ENCODE results near the gene FADS1. TPM values are rescaled to one million over a fixed set of nuclear protein-coding genes. Genes with fewer than 3 reads are reported as not detected.
A peak's percentile ranks its signal among the peaks of the same experiment; 100 is the strongest.

FADS1 gene
- total RNA-seq, 1 donor from 2014 or later, result 96.3 TPM

DNA sequence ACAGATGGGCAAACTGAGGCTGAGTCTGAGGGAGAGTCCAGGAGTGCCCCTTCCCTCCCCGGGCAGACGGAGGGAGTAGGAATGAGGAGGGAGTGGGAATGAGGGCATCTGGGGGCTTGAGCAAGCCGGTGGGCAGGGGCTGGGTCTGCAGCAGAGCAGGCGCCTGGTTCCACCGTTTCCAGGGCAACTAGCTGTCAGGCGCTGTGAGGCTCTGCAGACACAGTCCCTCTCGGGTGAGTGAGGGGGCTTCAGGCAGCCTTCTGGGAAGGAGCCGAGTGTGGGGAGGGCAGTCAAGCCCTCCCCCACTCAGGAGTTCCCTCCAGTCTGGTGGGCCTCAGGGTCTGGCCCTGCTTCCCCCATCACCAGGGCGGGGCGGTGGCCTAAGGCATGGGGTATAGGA, 43.4 kb downstream of the FADS1 start:
- DNase-seq (ENCODE audit: low read depth), result no peak
- no peaks in the 10 kb centered on the region for H3K27me3 ChIP-seq (ENCODE audit: control insufficient read depth, insufficient read depth, low read length)
- H3K36me3 ChIP-seq (ENCODE audit: control insufficient read depth, insufficient read depth, low read length), result no peaks in the 10 kb centered on the region
- no peak overlapping the region for H3K4me3 ChIP-seq (ENCODE audit: low read depth, low read length)
- TF ChIP-seq, protein P1, sequence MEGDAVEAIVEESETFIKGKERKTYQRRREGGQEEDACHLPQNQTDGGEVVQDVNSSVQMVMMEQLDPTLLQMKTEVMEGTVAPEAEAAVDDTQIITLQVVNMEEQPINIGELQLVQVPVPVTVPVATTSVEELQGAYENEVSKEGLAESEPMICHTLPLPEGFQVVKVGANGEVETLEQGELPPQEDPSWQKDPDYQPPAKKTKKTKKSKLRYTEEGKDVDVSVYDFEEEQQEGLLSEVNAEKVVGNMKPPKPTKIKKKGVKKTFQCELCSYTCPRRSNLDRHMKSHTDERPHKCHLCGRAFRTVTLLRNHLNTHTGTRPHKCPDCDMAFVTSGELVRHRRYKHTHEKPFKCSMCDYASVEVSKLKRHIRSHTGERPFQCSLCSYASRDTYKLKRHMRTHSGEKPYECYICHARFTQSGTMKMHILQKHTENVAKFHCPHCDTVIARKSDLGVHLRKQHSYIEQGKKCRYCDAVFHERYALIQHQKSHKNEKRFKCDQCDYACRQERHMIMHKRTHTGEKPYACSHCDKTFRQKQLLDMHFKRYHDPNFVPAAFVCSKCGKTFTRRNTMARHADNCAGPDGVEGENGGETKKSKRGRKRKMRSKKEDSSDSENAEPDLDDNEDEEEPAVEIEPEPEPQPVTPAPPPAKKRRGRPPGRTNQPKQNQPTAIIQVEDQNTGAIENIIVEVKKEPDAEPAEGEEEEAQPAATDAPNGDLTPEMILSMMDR (IDR thresholded peaks at IDR 0.05; ENCODE audit: insufficient read depth, low read length, poor library complexity, severe bottlenecking), result no peak

GRCh38 chr11:61771985-61772455, 44.8 kb downstream of the FADS1 start:
- DNase-seq (ENCODE audit: low read depth), result no peak
- H3K36me3 ChIP-seq (ENCODE audit: control insufficient read depth, insufficient read depth, low read length), result no peaks in the 10 kb centered on the region
- TF ChIP-seq, protein P1 (IDR thresholded peaks at IDR 0.05; ENCODE audit: insufficient read depth, low read length, poor library complexity, severe bottlenecking), result no peak
- no peaks in the 10 kb centered on the region for H3K27me3 ChIP-seq (ENCODE audit: control insufficient read depth, insufficient read depth, low read length)
- H3K4me3 ChIP-seq (ENCODE audit: low read depth, low read length), result no peak overlapping the region

DNA sequence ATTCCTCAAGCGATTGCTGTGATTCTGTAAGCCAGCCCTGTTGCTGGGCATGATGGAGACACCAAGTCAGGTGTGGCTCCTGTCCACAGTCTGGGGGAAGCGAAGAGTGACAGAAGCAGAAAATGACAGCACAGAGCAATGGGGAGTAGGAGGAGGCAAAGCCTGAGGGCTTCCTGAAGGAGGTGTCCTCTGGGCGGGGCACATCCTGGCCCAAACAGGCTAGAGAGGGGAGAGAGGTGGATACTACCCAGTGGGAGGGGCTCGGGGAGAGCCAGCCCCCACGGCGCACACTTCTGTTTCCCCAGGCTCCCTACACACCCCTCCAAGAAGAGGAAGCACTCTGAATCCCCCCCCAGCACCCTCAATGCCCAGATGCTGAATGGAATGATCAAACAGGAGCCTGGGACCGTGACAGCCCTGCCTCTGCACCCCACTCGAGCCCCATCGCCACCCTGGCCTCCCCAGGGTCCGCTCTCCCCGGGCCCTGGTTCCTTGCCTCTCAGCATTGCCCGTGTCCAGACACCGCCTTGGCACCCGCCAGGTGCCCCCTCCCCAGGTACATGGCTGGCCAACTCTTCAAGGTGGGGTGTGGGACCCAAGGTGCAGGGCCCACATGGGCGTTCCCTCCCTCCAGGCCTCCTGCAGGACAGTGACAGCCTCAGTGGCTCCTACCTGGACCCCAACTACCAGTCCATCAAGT, 45.5 kb downstream of the FADS1 start:
- H3K4me3 ChIP-seq (ENCODE audit: low read depth, low read length), result no peak overlapping the region
- TF ChIP-seq, protein P1 (IDR thresholded peaks at IDR 0.05; ENCODE audit: insufficient read depth, low read length, poor library complexity, severe bottlenecking), result no peak
- DNase-seq (ENCODE audit: low read depth), result no peak

DNA sequence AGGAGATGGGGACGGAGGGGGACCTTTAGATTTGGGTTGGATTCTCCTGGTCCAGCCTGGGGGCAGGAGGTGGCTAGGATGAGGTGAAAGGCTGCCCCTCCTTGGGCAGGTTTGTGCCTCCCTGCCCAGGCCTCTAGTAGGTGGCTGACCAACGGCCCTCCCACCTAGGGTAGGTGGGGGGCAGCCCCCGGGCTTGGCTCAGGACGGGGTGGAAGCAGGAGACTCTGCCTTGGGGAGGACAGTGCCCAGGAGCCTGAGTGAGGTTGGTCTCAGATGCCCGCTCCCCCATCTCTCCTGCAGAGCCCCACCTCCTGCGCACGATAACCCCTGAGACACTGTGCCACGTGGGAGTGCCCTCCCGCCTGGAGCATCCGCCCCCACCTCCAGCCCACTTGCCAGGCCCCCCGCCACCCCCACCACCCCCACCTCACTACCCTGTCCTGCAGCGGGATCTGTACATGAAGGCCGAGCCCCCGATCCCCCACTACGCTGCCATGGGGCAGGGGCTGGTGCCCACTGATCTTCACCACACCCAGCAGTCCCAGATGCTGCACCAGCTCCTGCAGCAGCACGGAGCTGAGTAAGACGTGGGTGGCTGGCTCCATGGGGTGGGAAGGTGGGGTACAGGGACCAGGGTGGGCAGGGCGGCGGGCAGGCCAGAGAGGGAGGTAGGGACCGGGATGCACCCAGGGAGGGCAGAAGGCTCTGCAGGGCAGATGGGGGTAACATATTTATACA, 46.7 kb downstream of the FADS1 start:
- H3K27me3 ChIP-seq (ENCODE audit: control insufficient read depth, insufficient read depth, low read length), result no peaks in the 10 kb centered on the region
- no peaks in the 10 kb centered on the region for H3K36me3 ChIP-seq (ENCODE audit: control insufficient read depth, insufficient read depth, low read length)
- no peak overlapping the region for H3K4me3 ChIP-seq (ENCODE audit: low read depth, low read length)
- TF ChIP-seq, protein P1 (IDR thresholded peaks at IDR 0.05; ENCODE audit: insufficient read depth, low read length, poor library complexity, severe bottlenecking), result no peak
- DNase-seq (ENCODE audit: low read depth), result no peak

More for the DNA sequence above, 45.5 kb downstream of the FADS1 start:
- no peaks in the 10 kb centered on the region for H3K27me3 ChIP-seq (ENCODE audit: control insufficient read depth, insufficient read depth, low read length)
- H3K36me3 ChIP-seq (ENCODE audit: control insufficient read depth, insufficient read depth, low read length), result no peaks in the 10 kb centered on the region

- DNase-seq (ENCODE audit: low read depth), result no peak
- no peaks in the 10 kb centered on the region for H3K36me3 ChIP-seq (ENCODE audit: control insufficient read depth, insufficient read depth, low read length)
- no peak overlapping the region for H3K4me3 ChIP-seq (ENCODE audit: low read depth, low read length)
- TF ChIP-seq, protein P1 (IDR thresholded peaks at IDR 0.05; ENCODE audit: insufficient read depth, low read length, poor library complexity, severe bottlenecking), result peak; percentile 33
- no peaks in the 10 kb centered on the region for H3K27me3 ChIP-seq (ENCODE audit: control insufficient read depth, insufficient read depth, low read length)
Observed at GRCh38 chr11:61769169-61769920, 47.5 kb downstream of the FADS1 start.
